ENCODE results near the gene BCL7A.
A peak's percentile ranks its signal among the peaks of the same experiment; 100 is the strongest.
"Not testable (repeated sequence)": the region's sequence is repeated elsewhere in the genome, so short reads cannot be mapped to it uniquely, and the experiment has no call there.

BCL7A gene

DNA sequence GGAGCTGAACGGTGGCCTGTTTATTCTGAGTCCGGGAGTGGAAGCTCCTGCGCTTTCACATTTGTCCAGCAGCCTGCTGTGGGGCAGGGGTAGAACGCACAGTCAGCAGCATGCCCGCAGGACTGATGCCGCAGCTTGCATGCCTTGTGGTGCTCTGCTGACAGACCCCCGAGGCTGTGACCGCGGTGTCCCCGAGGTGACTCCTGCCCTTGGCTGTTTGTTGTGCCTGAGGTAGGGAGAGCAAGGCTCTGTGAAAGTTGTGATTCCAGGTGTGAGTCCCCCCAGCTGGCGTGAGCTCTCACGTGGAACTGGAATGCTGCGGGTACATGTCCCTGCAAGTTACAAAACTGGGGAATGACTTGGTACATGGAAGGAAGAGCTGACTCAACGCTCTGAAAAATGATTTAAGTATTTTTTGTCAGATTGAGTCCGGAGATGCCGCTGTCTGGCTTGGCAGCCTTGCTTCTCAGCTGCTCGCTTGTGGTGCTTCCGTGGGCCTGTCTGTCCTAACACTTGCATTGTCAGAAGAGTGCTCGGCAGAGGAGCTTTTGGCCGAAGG, 75.0 kb downstream of the BCL7A start:
- DNase-seq = no peak

DNA sequence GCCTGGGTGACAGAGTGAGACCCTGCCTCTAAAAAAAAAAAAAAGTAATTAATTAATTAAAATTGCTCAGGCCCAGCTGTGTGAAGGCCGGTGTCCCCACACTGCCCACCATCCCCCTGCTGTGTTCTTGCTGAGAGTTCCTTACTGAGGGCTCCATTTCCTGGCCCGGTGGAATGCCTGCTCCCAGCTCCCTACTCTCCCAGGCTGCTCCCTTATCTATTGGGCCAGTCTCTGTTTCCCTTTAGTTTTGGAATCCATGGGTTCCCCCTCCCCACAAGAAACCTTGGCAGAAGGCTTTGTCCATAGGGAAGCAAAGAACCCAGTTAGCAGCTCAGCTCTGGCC, 75.9 kb downstream of the BCL7A start:
- no peak for DNase-seq

DNA sequence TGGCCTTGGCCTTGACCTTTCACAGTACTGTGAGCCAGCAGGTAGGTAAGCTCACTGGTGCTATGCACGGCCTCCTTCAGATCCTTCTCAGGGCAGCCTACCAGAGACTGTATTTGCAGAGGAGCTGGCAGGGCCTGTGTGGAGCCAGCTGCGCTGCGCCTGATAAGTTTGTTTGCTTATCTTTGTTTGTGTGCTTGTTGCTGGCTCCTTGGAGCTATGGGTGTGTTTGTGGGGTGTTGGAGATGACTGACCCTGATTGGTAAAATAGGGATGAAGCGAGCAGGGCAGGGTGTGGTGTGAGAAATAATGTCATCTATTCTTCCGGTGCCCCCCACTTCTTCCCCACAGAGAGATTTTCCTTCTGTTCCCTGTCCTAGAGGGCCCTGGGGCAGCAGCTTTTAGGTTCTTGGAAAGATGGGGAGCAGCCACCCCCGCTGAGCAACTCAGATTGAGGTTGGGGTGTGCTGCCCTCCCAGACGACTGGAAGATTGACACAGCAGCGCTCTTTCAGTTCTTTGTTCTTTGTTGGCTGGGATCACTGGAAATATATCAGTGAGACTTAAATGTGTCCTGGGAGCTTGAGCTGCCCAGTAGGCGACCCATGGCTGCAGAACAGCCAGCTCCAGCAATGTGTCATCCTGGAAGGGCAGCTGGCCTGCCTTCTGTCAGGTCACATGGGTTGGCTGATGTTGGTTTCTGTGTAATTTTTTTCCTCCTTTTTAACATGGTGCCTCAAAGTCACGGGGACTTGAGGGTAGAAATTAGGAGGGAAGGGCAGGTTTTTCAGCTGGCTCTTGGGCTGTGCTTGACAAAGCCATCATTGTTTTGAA, 76.5 kb downstream of the BCL7A start:
- DNase-seq = no peak

DNA sequence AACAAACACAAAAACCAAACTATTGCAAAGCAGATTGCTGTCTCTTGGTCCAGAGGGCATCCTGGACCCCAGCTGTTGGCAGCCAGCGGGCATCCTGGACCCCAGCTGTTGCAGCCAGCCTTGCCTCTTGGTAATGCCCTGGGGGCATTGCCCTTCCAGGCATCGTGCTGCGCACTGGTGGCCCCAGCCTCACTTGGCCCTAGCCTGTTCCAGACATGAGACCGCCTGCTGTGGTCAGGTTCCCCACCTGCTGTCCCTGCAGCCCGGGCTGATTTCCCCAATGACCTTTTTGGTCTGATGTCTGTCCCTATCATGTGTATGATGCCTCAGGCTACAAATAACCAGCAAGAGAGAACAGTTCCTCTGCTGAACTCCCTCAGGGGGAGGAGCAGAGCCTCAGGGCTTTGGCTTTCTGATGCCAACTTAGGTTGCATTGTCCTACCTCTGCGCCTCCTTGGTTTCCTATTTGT, 77.6 kb downstream of the BCL7A start:
- no peak for DNase-seq

DNA sequence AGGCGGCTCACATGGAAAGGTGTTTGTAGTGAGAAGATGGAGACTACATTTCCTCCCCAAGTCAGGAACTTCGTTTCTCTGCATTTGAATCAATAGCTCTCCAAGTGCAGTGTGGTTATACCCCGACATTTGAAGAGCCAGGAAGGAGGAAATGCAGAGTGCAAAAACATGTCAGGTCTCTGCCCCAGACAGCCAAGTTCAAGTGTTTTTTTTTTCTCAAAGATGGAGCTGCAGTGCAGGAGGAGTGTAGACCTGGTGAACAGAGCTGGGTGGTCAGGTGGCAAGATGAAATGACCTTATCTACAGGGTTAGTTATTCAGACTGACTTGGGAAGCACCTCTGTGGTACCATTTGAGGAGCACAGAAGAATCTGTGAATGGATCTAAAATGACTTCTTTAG, 78.2 kb downstream of the BCL7A start:
- peak; percentile 30 for DNase-seq

DNA sequence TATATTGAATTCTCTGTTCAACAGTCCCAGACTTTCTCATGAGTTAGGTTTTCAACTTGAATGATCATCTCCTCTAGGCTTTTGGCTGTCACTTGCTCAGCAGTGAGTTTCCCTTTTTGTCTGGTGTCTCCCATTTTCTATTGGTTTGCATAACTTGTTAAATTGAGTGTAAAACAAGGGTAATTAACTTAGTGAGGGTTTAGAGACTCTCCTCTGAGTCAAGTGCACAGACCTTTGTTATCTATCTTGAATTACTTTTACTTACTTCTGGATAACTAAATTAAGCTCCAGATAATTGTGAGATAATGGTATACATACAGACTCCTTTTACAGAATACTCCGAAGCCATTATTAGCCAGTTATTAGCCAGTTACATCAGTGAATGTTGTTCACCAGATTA, 78.9 kb downstream of the BCL7A start:
- no peak for DNase-seq

DNA sequence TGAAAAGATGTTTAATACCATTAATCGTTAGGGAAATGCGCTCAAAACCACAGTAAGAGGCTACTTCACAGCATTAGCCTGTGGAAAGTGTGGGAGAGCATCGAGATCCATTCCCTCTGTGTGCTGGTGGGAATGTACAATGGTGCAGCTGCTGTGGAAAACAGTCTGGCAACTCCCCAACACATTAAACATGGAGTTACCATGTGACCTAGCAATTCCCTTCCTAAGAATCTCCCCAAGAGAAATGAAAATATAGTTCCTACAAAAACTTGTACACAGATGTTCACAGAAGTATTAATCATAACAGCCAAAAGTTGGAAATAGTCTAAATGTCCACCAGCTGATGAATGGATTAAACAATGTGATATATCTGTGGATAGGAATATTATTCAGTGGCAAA, 80.6 kb downstream of the BCL7A start:
- DNase-seq = no peak

DNA sequence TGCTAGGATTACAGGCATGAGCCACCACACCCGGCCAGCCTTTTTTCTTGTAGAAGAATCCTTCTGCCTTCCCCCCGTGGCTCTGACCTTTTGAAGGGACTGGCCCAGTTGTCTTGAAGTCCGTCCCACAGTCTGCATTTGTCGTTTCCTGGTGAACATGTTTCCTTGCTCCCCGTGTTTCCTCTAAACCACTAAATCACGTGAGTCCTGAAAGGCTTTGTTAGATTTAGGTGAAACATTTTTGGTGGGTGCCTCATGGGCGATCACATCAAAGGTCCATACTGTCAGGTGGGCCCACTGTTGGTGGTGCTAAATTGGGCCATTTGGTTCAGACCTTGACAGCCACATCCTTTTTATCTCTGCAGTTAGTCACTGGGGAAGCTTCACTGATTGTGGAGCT, 83.2 kb downstream of the BCL7A start:
- DNase-seq = no peak

DNA sequence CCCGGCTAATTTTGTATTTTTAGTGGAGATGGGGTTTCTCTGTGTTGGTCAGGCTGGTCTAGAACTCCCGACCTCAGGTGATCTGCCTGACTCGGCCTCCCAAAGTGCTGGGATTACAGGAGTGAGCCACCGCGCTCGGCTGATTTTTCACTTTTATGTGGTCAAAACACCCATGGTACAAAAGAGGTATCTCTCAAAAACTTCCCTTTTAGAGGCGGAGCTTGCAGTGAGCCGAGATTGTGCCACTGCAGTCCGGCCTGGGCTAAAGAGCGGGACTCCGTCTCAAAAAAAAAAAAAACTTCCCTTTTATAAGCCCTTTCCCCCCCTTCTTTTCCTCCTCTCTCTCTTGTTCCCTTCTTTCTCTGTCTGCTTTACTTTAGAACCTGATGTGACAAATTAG, 83.8 kb downstream of the BCL7A start:
- DNase-seq = not testable (repeated sequence)

DNA sequence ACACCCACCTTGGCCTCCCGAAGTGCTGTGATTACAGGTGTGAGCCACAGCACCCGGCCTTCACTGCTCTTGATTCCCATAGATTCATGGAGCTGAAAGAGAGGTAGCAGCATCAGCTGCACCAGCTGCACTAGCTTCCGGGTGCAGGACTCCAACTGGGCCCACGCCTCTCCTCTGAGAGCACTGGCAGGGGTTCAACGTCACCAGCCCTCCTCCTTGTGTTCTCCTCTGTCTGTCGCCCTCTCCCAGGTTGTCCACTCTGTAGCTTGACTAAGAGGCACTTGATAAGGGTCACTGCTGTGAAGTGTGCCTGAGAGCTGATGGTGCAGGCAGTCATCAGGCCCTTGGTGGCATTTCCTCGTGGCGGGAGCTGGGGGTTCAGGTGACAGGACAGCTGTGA, 85.2 kb downstream of the BCL7A start:
- no peak for DNase-seq

DNA sequence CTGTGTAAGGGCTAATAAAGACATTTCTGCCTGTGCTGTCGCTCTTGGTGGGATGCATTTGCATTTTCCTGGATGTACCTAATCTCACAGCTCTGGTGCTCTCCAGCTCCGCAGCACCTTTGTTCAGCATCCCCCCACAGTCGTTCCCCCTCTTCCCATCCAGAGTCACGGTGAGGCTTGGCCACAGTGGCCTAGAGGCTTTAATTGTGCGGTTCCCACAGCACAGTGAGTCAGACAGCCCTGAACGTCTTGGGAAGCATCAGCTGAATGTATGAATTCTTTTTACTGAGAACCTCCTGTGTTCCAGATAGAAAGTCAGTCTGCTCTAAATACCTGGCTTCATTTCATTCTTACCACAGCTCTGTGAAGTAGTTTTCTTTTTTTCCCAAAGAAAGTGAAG, 85.6 kb downstream of the BCL7A start:
- no peak for DNase-seq

DNA sequence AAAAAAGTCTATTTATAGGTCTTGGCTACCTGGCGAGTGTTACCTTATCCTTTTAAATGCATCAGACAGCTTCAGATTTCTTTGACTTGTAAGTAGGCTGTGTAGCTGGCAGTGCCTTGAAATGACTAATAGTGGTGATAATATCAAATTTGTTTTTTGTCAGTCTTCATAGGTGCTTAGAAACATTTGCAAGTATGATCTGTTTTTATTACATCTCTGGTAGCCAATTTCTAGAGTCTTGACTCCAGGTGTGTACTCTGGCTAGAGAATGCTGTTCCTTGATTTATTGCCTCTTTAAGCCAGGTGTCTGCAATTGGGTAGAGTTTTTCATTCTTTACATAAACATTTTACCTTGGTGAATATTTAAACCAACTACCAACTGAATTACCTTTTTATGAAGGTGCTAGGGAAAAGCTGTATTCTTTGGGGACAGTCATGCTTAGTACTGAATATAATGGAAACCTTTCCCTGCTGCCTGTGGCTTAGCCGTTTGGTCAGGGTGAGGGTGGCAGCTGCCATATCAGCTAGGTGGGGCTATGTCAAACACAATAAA, 89.5 kb downstream of the BCL7A start:
- no peak for DNase-seq

Data from CD4-positive, alpha-beta T cell treated with Interleukin-17A for 1 hour (primary cell).